ENCODE data around the gene ZNF584.
"Not testable (repeated sequence)": the region's sequence is repeated elsewhere in the genome, so short reads cannot be mapped to it uniquely, and the experiment has no call there.

Gene ZNF584

GRCh38 chr19:58403920-58404478, 4.5 kb upstream of the ZNF584 start:
- not testable (repeated sequence) for DNase-seq (ENCODE audit: low read depth in 2 of 2)

- DNase-seq (ENCODE audit: low read depth in 2 of 2), result no peak
Observed at GRCh38 chr19:58406818-58407657, 1.4 kb upstream of the ZNF584 start.

- DNase-seq (ENCODE audit: low read depth in 2 of 2), result no peak
Observed at GRCh38 chr19:58407658-58408151, 744 bp upstream of the ZNF584 start.

- no peak for DNase-seq (ENCODE audit: low read depth in 2 of 2)
Observed at GRCh38 chr19:58409010-58409790, 751 bp downstream of the ZNF584 start.

- DNase-seq (ENCODE audit: low read depth in 2 of 2), result no peak
Observed at GRCh38 chr19:58416604-58417003, 8.2 kb downstream of the ZNF584 start.

GRCh38 chr19:58417071-58417470, 8.6 kb downstream of the ZNF584 start:
- no peak for DNase-seq (ENCODE audit: low read depth in 2 of 2)

GRCh38 chr19:58428617-58429016, 20.2 kb downstream of the ZNF584 start:
- DNase-seq (ENCODE audit: low read depth in 2 of 2), result no peak

GRCh38 chr19:58429745-58430144, 21.3 kb downstream of the ZNF584 start:
- no peak for DNase-seq (ENCODE audit: low read depth in 2 of 2)

- DNase-seq (ENCODE audit: low read depth in 2 of 2), result no peak
Observed at GRCh38 chr19:58434217-58434616, 25.8 kb downstream of the ZNF584 start.

- DNase-seq (ENCODE audit: low read depth in 2 of 2), result peak; percentile 82 to 86
Observed at GRCh38 chr19:58439576-58440554, 31.4 kb downstream of the ZNF584 start, which contains the start of gene ZNF132. TSS of gene ZNF132 (minus strand) at chr19:58440153. CDS start at chr19:58439821, 332 bp downstream.

GRCh38 chr19:58440556-58440955, 32.1 kb downstream of the ZNF584 start:
- DNase-seq (ENCODE audit: low read depth in 2 of 2), result no peak

- not testable (repeated sequence) for DNase-seq (ENCODE audit: low read depth in 2 of 2)
Observed at GRCh38 chr19:58442986-58443385, 34.5 kb downstream of the ZNF584 start.

GRCh38 chr19:58448860-58449259, 40.4 kb downstream of the ZNF584 start:
- DNase-seq (ENCODE audit: low read depth in 2 of 2), result not testable (repeated sequence)

GRCh38 chr19:58449980-58450379, 41.5 kb downstream of the ZNF584 start:
- DNase-seq (ENCODE audit: low read depth in 2 of 2), result not testable (repeated sequence)

- no peak for DNase-seq (ENCODE audit: low read depth in 2 of 2)
Observed at GRCh38 chr19:58450856-58451357, 42.5 kb downstream of the ZNF584 start.

GRCh38 chr19:58451358-58452101, 43.1 kb downstream of the ZNF584 start, which contains the start of gene ZNF324B:
TSS of gene ZNF324B (plus strand) at chr19:58451622. CDS start at chr19:58453702, 2,080 bp downstream.
- DNase-seq (ENCODE audit: low read depth in 2 of 2), result peak; percentile 94 to 95

GRCh38 chr19:58453743-58454142, 45.3 kb downstream of the ZNF584 start:
- DNase-seq (ENCODE audit: low read depth in 2 of 2), result no peak

- DNase-seq (ENCODE audit: low read depth in 2 of 2), result no peak
Observed at GRCh38 chr19:58455306-58455705, 46.9 kb downstream of the ZNF584 start.

- DNase-seq (ENCODE audit: low read depth in 2 of 2), result no peak
Observed at GRCh38 chr19:58456111-58456510, 47.7 kb downstream of the ZNF584 start.

- no peak for DNase-seq (ENCODE audit: low read depth in 2 of 2)
Observed at GRCh38 chr19:58460039-58460438, 51.6 kb downstream of the ZNF584 start.
